Effector memory CD8-positive, alpha-beta T cell (primary cell): ENCODE results near the gene PTPRH.
A peak's percentile ranks its signal among the peaks of the same experiment; 100 is the strongest.
"Not testable (repeated sequence)": the region's sequence is repeated elsewhere in the genome, so short reads cannot be mapped to it uniquely, and the experiment has no call there.

Source experiments
- ATAC-seq: fragments of 150-1000 bp; cut with Tn5 transposase; replicated peaks from 2 replicates; pipeline ENCODE4 v1.10.0; 2021; ENCODE audit warnings: mild to moderate bottlenecking, moderate library complexity
- DNase-seq, 3 experiments: peaks; one replicate each; pipeline ENCODE4 v3.0.0; 2021
- H3K27ac Mint-ChIP-seq, 2 donors: one replicate each; pipeline ENCODE4 v1.8.0; 2022; ENCODE audit warnings: mild to moderate bottlenecking in 2 of 2, mixed read lengths in 2 of 2, moderate library complexity in 2 of 2
- H3K27me3 Mint-ChIP-seq, 2 donors: one replicate each; pipeline ENCODE4 v1.8.0; 2022; ENCODE audit warnings: mixed read lengths in 2 of 2
- H3K36me3 Mint-ChIP-seq: one replicate; pipeline ENCODE4 v1.8.0; 2022; ENCODE audit warnings: mild to moderate bottlenecking, moderate library complexity, mixed read lengths; ENCODE audit not compliant: insufficient read depth
- H3K4me1 Mint-ChIP-seq, 2 donors: one replicate each; pipeline ENCODE4 v1.8.0; 2022; ENCODE audit warnings: low read depth in 2 of 2, mixed read lengths in 2 of 2
- H3K4me3 Mint-ChIP-seq, 2 donors: one replicate each; pipeline ENCODE4 v1.8.0; 2022; ENCODE audit warnings: mild to moderate bottlenecking in 2 of 2, mixed read lengths in 2 of 2, moderate library complexity in 2 of 2
- H3K9me3 Mint-ChIP-seq, 2 donors: one replicate each; pipeline ENCODE4 v1.8.0; 2022; ENCODE audit warnings: mixed read lengths in 2 of 2

The PTPRH gene

DNA sequence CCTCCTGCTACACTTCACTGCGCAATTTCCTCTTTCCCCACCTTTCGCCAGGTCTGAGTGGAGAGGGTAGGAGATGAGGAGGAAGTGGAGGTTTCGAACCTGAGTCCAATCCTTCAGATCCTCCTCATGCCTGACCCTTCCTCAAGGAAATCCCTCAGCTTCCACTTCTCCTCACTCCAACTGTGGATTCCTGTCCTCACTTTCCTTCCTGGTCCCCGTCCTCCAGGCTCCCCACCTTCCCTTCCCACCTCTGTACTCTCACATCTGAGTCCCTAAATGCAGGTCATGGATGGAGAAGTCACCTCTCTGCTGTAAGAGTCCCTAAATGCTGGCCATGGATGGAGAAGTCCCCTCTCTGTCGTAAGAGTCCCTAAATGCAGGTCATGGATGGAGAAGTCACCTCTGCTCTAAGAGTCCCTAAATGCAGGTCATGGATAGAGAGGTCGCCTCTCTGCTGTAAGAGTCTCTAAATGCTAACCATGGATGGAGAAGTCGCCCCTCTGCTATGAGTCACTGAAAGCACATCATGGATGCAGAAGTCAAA lies 16.2 kb upstream of the PTPRH start:
- H3K36me3 Mint-ChIP-seq: peaks cover 54% of the 10 kb centered on the region
- ATAC-seq (no peak), DNase-seq (no peak)
- H3K27me3 Mint-ChIP-seq: no peaks in the 10 kb centered on the region
- H3K4me1 Mint-ChIP-seq: peaks cover 5 to 6% of the 10 kb centered on the region in 2 donors
- peak overlapping the region; percentile 52 to 84 for H3K27ac Mint-ChIP-seq
- H3K9me3 Mint-ChIP-seq: peaks cover 0 to 2% of the 10 kb centered on the region in 2 donors
- no peak overlapping the region for H3K4me3 Mint-ChIP-seq

DNA sequence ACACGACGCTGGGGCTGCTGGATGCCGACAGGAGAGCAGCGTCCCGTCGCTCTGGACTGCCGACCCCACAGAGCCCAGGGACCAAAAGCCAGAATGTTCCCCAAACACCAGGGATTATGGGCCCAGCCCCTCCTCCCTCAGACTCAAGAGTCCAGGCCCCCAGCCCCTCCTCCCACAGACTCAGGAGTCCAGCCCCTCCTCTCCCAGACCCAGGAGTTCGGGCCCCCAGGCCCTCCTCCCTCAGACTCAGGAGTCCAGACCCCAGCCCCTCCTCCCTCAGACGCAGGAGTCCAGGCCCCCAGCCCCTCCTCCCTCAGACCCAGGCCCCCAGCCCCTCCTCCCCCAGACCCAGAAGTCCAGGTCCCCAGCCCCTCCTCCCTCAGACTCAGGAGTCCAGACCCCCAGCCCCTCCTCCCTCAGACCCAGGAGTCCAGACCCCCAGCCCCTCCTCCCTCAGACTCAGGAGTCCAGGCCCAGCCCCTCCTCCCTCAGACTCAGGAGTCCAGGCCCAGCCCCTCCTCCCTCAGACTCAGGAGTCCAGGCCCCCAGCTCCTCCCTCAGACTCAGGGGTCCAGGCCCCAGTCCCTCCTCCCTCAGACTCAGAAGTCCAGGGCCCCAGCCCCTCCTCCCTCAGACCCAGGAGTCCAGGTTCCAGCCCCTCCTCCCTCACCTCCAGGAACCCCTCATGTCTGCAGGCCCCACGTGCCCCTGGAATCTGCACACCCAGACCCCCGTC lies 15.5 kb upstream of the PTPRH start:
- not testable (repeated sequence) for H3K27me3 Mint-ChIP-seq

DNA sequence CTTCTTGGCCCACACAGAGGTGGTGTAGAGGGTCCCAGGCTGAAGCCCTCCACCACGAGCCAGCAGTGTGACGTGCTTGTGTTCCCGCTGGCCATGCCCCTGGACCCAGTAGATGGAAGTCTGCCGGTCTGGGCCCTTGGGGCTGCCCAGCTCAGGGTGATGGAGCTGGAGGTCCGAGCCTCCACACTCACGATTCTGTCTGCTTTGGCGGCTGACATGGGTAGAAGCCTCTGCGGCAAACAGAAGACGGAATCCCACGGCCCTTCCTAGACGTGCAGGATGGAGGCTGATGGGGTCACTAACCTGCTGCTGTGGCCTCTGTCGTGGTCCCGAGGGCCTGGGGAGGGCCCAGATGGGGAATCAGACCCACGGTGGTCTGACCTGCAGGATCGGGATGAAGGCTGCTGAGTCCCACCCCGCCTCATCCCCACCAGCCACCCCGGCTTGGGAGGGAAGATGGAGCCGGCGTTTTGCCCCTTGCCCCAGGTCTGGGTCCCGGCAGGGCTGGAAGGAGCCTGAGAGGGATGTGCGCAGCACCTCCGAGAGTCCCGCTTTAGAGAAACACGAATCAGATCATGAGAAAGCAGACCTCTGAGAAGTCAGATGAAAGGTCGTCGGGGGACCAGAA lies 14.9 kb upstream of the PTPRH start:
- H3K36me3 Mint-ChIP-seq: peaks cover 47% of the 10 kb centered on the region
- H3K4me3 Mint-ChIP-seq: no peak overlapping the region
- no peak overlapping the region for H3K27ac Mint-ChIP-seq
- ATAC-seq (no peak), DNase-seq (no peak)
- peaks cover 0 to 2% of the 10 kb centered on the region in 2 donors for H3K9me3 Mint-ChIP-seq
- no peaks in the 10 kb centered on the region for H3K27me3 Mint-ChIP-seq
- peaks cover 5 to 6% of the 10 kb centered on the region in 2 donors for H3K4me1 Mint-ChIP-seq

More for the DNA sequence above, 15.5 kb upstream of the PTPRH start:
- not testable (repeated sequence) for ATAC-seq, H3K4me3 Mint-ChIP-seq, DNase-seq, H3K9me3 Mint-ChIP-seq, H3K4me1 Mint-ChIP-seq
- H3K36me3 Mint-ChIP-seq: peaks cover 50% of the 10 kb centered on the region
- H3K27ac Mint-ChIP-seq: peak overlapping the region; percentile 52 to 84

DNA sequence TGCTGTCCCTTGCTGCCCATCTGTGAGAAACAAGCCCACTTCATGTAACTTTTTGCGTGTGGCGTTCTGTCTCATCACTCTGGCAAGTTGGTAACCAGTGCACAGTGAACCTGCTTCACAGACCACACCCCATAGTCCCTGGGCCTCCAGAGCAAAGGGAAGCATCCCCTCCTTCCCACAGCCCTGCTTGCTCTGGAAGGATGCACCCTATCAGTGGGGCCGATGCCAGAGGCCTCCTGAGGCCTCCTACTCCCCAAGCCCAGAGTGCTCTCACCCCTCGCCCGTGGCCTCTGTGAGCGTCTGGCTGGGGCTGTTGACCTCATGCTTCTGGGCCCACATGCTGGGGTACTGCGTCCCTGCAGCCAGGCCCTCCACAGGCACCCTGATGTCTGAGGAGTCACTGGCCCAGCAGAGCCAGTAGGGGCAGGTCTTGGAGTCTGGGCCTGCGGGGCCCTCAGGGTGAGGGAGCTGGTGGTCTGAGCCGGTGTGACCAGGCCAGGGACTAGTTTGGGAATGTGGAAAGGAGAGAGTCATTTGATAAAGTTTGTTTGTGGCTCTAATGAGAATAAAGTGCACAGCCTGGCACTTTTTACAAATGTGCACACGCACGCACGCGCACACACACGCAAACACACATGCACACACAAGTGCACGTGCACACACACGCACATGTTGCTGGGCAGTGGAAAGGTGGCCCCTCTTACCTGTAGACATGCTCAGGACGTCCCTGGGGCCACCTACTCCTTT lies 14.2 kb upstream of the PTPRH start:
- Mint-ChIP-seq H3K27me3 (no peaks in the 10 kb centered on the region), H3K9me3 (peaks cover 0 to 2% of the 10 kb centered on the region in 2 donors), H3K36me3 (peaks cover 43% of the 10 kb centered on the region), H3K27ac (peak overlapping the region in 1 of 2 donors; percentile 13), H3K4me3 (no peak overlapping the region), H3K4me1 (peaks cover 5 to 6% of the 10 kb centered on the region in 2 donors)
- DNase-seq (no peak), ATAC-seq (no peak)

DNA sequence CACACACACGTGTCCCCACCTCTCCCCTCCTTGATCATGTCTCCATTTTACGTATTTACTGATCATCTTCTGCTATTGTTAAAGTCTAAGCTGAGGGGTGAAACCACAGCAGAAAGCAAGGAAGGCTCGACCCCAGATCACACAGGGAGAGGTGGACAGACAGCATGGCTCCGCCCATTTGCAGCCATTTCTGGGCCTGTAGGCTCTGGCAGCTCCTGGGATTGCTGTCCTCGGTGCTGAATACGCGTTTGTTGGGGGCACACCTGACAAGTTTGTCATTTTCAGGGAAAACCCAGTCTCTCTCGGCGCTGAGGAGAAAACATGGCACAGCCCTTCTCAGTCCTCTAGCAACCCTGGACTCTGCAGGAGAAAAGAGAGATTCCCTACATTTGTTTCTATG lies 11.2 kb upstream of the PTPRH start:
- peaks cover 2 to 11% of the 10 kb centered on the region in 2 donors for H3K9me3 Mint-ChIP-seq
- DNase-seq (no peak), ATAC-seq (no peak)
- peaks cover 0 to 18% of the 10 kb centered on the region in 2 donors for H3K27me3 Mint-ChIP-seq
- H3K4me1 Mint-ChIP-seq: peaks cover 13 to 14% of the 10 kb centered on the region in 2 donors
- peaks cover 29% of the 10 kb centered on the region for H3K36me3 Mint-ChIP-seq
- H3K27ac Mint-ChIP-seq: no peak overlapping the region
- no peak overlapping the region for H3K4me3 Mint-ChIP-seq

DNA sequence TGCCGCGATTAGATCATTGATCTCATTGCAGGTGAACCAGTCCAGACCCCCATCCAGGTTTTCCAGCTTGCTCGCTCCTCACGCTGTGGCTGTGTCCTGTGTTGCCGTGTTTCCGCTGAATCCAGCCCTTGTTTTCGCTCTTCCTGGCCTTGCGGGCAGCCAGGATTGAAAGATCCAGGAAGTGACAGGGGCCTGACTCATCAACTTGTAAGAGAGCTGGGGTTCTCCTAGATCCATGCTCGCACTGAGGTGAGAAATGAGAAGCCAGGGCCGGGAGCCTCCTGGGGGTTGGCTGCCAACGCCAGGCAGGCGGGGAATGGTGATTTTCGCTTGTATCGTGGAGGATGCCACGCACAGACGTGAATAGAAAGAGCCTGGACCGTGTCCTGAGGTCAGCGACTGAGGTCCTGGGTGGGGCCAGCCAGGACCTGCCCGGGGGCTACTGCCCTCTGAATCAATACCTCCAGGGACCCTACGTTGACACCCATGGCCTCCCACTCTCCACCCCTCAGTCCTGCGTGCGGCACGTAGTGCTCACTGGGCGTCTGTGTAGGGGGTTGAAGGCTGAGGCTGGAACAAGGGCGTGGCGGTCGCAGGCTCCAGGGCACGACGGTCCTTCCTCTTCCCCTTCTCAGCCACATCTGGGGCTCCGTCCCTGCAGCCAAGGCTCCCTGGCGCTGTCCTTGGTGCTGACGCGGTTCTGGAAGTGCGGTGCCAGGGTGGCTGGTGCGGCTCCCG lies 7.3 kb upstream of the PTPRH start:
- Mint-ChIP-seq H3K27ac (peak overlapping the region in 1 of 2 donors; percentile 51), H3K9me3 (peaks cover 2 to 13% of the 10 kb centered on the region in 2 donors), H3K27me3 (peaks cover 0 to 33% of the 10 kb centered on the region in 2 donors), H3K36me3 (peaks cover 6% of the 10 kb centered on the region), H3K4me3 (peak overlapping the region in 1 of 2 donors; percentile 4), H3K4me1 (peaks cover 10% of the 10 kb centered on the region in 2 donors)
- DNase-seq (peak; percentile 24 to 32 (median 31)), ATAC-seq (peak; percentile 51)

DNA sequence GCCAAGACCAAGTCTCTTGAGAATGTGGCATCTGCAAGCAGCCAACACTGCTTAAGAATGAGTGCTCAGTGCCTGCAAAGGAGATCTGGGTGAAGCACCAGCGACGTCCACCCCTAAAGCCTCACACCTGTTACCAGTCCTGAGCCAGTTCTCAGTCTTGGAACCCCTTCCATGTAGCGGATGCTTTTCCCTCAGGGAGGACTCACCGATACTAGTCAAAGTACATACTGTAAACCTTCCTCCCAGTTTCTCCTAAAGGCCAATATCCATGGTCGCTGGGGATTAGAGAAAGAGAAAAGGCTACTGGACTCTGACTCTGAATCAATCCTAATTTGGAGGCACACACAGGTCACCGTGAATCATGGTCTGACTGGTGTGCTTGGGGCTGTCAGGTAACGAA lies 4.2 kb upstream of the PTPRH start:
- H3K9me3 Mint-ChIP-seq: peaks cover 0 to 13% of the 10 kb centered on the region in 2 donors
- H3K4me3 Mint-ChIP-seq: no peak overlapping the region
- peaks cover 10% of the 10 kb centered on the region in 2 donors for H3K4me1 Mint-ChIP-seq
- no peak for DNase-seq
- H3K27me3 Mint-ChIP-seq: peaks cover 0 to 54% of the 10 kb centered on the region in 2 donors
- ATAC-seq: no peak
- no peak overlapping the region for H3K27ac Mint-ChIP-seq
- peaks cover 6% of the 10 kb centered on the region for H3K36me3 Mint-ChIP-seq

DNA sequence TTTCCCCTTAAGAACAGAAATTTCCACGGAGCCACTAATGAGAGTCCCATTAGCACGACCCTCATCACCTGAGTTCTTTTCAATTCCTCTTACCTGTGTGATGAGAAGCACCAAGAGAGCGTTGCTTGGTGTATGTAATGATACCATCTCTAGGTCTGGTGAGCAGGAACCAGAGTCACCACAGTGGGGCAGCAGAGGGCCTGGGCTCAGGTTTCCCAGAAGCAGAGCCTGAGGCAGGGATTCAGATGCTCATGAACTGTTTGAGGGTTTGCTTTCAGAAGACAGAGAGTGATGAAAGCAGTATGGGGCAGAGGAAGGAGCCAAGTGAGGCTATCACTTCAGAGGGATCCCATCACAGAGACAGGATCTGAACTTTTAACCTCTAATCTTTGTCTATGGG lies 3.1 kb upstream of the PTPRH start:
- H3K4me1 Mint-ChIP-seq: peaks cover 10% of the 10 kb centered on the region in 2 donors
- peaks cover under 1 to 56% of the 10 kb centered on the region in 2 donors for H3K27me3 Mint-ChIP-seq
- peaks cover 0 to 13% of the 10 kb centered on the region in 2 donors for H3K9me3 Mint-ChIP-seq
- no peak overlapping the region for H3K27ac Mint-ChIP-seq
- peaks cover 6% of the 10 kb centered on the region for H3K36me3 Mint-ChIP-seq
- H3K4me3 Mint-ChIP-seq: no peak overlapping the region
- DNase-seq: peak in 1 of 3 experiments; percentile 31
- ATAC-seq: peak; percentile 31

DNA sequence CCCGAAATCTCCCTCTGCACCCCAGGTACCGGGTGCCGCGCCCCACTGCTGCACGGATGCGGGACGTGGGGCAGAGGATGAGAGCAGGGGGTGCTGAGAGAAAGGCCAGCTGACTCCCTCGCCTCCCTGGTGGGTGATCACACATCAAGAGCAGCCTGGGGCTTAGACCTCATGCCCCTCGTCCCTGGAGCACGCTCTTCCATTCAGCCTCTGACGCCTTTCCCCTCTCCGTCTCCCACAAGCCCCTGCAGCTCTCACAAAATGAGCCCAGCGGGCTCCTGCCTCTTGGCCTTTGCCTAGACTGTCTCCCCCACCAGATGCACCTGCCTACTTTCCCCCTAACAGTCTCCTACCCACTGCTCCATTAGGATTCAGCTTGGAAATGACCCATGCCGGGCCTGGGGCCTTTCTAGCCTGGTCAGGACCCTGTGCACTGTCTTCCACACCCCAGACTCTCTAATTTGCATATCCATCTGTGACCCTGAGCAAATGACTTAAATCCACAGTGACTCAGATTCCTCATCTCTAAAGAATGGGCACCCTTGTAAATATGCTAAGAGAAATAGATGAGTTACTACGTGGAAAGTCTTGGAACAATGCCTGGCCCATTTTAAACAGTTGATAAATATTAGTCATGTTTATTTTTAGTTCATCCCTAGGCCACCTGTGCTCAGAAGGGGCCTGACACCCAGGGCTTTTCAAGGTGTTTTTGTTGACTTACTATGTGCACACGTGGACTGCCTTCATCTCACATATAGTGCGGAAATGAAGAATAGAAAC lies 582 bp upstream of the PTPRH start:
- Mint-ChIP-seq H3K27ac (peak overlapping the region in 1 of 2 donors; percentile 27), H3K4me3 (no peak overlapping the region), H3K9me3 (no peaks in the 10 kb centered on the region), H3K36me3 (no peaks in the 10 kb centered on the region), H3K4me1 (peaks cover 4 to 5% of the 10 kb centered on the region in 2 donors), H3K27me3 (peaks cover 18 to 55% of the 10 kb centered on the region in 2 donors)
- ATAC-seq: no peak
- no peak for DNase-seq

DNA sequence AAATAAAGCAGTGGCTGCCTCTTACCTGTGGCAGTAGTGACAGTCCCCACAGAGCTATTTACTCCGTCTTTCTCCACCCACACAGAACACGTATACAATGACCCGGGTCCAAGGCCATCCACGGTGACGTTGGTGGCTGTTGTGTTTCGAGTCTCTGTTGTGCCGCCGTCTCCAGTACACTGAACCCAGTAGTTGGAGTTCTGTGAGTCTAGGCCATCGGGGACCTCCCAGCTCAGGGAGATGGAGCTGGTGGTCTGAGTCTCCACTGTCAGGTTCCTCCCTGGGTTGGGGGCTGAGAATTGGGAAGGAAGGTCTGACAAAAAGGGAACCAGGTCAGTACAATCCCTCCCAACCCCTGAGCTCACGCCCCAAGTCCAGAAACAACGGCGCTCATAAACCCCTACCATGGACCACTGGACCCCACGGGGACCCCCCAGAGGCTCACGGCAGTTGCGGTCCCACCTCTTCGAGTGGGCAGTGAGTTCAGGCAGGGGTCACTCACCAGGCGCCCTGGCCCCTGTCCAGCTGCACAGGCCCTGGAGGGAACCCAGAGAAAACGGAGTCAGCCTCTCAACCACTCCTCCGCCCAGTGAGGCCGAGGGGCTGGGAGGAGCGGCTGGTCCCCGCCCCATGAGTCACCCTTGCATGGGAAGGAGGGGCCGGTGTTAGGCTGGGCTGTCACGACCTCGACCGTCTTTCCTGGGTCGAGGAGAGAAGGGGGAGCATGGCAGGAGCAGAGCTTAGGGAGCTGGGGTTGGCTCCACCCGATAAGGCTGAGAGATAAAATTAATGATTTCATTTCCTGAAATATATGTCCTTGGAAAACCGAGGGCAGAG lies 2.4 kb downstream of the PTPRH start:
- H3K4me3 Mint-ChIP-seq: peak overlapping the region in 1 of 2 donors; percentile 55
- DNase-seq (no peak), ATAC-seq (peak; percentile 62)
- no peaks in the 10 kb centered on the region for H3K9me3 Mint-ChIP-seq
- H3K27ac Mint-ChIP-seq: peak overlapping the region in 1 of 2 donors; percentile 91
- H3K36me3 Mint-ChIP-seq: no peaks in the 10 kb centered on the region
- peaks cover 38 to 67% of the 10 kb centered on the region in 2 donors for H3K27me3 Mint-ChIP-seq
- H3K4me1 Mint-ChIP-seq: peaks cover 4 to 5% of the 10 kb centered on the region in 2 donors

DNA sequence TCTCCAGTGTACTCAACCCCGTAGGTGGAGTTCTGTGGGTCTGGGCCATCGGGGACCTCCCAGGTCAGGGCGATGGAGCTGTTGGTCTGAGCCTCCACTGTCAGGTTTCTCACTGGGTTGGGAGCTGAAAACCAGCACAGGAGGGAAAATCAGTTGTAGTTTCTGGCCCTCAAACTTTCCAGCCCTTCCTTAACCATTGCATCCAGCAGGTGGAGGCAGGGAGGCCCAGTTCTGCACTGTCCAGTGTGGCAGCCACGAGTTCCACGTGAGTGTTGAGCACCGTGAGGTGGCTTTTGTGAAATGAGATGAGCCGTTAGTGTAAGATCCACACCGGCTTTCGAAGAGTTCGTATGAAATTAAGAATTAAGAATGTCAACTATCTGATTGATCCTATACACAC lies 7.1 kb downstream of the PTPRH start:
- H3K27me3 Mint-ChIP-seq: peaks cover 68 to 84% of the 10 kb centered on the region in 2 donors
- not testable (repeated sequence) for DNase-seq, H3K27ac Mint-ChIP-seq, H3K36me3 Mint-ChIP-seq, H3K4me3 Mint-ChIP-seq, H3K9me3 Mint-ChIP-seq, H3K4me1 Mint-ChIP-seq
- ATAC-seq: peak; percentile 42
